Measurements from ENCODE around the gene FBXO33. TPM values are rescaled to one million over a fixed set of nuclear protein-coding genes. Genes with fewer than 3 reads are reported as not detected.
A peak's percentile ranks its signal among the peaks of the same experiment; 100 is the strongest.

The FBXO33 gene
- polyA plus RNA-seq, 10 donors, result 4.0 to 5.7 (median 5.3) TPM

GRCh38 chr14:39431416-39432178 lies 636 bp downstream of the FBXO33 start:
- peak; percentile 19 to 84 (median 42) for DNase-seq

DNA sequence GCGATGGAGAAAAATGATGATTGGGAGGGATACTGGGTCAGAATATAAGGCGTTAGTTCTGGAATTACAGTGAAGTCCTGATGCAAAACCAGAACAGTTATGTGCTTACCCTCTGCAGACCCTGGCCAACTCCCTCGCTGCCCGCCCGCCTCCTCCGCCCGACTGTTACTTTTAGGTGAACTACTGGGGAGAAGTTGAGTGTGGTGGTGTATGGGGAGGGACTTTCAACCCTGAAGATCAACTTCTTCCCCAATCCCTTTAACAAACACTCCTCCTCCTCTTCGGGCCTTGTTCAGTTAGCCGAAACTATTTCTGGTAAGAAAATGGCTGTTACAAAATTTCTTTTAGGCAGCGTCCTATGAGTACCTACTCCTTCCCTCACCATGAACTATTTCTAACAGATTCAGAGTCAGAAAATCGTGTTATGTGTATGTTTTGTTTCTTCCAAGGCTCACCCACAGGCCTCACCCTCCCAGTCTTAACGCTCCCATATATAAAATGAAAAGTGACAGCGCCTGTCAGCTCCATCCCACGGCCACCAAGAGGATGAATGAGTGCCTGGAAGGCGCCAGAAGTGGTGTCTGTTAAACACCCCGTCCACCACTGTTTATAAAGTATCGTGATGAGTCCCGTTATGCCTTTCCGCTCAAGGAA lies 1.3 kb downstream of the FBXO33 start:
- DNase-seq, result peak in 2 of 3 donors; percentile 10 to 34

- no peak for DNase-seq
Observed at GRCh38 chr14:39428118-39428517, 4.1 kb downstream of the FBXO33 start.

- DNase-seq, result peak; percentile 10 to 32 (median 18)
Observed at GRCh38 chr14:39426605-39427004, 5.6 kb downstream of the FBXO33 start.

GRCh38 chr14:39425947-39426346 lies 6.3 kb downstream of the FBXO33 start:
- DNase-seq, result no peak

GRCh38 chr14:39423793-39424192 lies 8.4 kb downstream of the FBXO33 start:
- no peak for DNase-seq

DNA sequence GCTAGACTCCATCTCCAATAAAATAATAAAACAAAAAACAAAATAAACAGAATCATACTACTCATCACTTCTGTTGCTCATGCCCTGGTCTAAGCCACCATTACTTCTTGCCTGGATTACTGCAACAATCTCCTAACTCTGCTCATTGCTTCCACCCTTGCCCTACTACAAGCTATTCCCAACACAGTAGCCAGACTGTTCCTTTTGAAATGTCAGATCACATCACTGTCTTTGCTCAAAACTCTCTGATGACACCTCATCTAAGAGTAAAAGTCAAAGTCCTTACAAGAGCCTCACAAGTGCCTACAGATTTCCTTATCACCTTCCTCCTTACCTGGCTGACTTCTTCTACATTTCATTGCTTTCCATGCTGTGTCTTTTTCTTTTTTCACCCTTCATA lies 10.0 kb downstream of the FBXO33 start:
- no peak for DNase-seq

DNA sequence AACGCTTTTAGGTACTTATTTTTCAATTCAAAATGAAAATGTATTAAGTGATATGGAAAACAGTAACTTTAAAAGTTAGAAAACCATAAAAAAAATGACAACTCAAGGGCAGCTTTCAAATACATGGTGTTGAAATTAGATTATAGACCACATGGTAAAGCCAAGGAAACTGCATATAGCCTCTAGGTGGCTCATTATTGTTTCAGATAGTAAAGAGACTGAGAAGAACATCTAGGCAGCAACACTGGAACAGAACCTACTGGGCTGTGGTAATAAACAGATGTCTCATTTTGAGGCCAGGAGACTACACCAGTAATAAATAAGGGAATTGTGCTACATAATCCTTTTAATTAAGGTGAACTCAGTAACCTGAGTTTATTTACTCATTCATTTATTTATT lies 13.0 kb downstream of the FBXO33 start:
- DNase-seq, result no peak

DNA sequence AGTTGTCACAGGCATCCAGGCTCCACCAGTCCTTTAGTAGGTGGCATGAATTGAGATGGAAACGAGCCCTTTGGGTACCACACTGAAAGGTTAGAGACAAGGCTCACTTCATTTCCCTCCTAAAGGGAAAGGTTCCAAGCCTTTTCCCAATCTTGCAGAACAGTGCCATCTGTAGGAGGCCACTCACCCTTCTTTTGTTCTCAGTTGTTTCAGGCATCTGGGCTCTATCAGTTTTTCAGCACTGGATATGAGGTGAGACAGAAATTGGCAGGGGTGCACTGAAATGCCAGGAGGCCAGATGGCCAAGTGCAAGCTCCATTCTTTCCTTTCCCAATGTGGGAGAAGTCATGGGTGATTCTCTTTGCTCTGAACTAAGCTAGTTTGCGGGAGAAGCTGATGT lies 15.2 kb downstream of the FBXO33 start:
- DNase-seq, result no peak

GRCh38 chr14:39416072-39416471 lies 16.2 kb downstream of the FBXO33 start:
- DNase-seq, result no peak

DNA sequence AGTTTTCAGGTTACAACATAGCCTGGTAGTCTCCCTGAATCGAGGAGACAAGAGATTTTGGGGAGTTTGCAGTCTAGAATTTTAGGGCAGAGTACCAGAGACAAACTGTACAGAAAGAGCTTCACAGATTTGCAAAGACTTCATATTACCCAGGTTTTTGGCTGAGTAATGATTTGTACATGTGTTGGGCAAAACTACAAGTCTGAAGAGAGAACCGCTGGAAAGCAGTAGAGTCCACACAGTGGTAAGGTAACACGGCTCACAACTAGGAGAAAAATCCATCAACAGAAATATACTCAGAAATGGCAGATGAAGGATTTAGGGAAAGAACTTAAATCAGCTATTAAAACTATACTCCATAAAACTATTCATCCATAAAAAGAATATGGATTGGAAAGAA lies 25.7 kb downstream of the FBXO33 start:
- DNase-seq, result no peak

- no peak for DNase-seq
Observed at GRCh38 chr14:39398382-39398781, 33.9 kb downstream of the FBXO33 start.

GRCh38 chr14:39396448-39396847 lies 35.8 kb downstream of the FBXO33 start:
- DNase-seq, result no peak

DNA sequence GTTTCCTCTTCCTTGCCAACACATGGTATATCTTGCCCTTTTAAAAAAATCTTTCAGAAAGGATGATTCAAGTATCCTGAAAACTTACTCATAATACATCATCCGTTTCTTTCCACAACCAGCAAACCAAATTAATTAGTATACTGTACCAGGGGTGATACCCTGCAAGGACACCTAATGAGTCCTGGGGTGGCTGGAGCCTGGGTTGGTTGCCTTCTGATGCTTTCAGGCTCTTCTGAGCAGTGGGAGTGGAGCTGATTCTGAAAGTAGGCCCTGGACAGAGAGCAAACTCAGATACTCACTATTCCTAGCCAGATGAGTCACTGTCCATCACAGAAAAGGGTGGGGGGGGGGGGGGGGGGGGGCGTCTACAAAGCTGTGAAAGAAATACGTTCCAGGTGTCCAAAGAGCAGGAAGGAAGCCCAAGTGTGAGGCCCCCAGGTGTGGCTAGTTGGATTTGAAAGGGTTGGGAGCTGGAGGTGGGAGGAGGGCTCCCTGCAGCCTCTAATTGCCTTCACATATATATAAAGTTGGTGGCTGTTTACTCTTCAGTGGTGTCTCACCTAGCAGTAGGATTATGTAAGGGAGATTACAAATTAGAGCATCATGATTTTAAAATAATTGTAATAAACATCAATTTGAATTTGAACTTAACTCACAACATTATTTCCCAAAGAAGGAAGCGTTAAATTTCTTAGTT lies 36.5 kb downstream of the FBXO33 start:
- no peak for DNase-seq

- DNase-seq, result no peak
Observed at GRCh38 chr14:39393289-39393688, 38.9 kb downstream of the FBXO33 start.

- DNase-seq, result no peak
Observed at GRCh38 chr14:39384177-39384576, 48.1 kb downstream of the FBXO33 start.

DNA sequence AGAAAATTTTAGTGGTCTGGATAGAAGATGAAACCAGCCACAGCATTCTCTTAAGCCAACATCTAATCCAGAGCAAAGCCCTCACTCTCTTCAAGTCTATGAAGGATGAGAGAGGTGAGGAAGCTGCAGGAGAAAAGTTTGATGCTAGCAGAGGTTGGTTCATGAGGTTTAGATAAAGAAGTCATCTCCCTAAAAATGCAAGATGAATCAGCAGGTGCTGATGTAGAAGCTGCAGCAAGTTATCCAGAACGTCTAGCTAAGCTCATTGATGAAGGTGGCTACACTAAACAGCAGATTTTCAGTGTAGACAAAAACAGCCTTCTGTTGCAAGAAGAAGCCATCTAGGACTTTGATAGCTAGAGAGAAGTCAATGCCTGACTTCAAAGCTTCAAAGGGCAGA lies 48.5 kb downstream of the FBXO33 start:
- no peak for DNase-seq

DNA sequence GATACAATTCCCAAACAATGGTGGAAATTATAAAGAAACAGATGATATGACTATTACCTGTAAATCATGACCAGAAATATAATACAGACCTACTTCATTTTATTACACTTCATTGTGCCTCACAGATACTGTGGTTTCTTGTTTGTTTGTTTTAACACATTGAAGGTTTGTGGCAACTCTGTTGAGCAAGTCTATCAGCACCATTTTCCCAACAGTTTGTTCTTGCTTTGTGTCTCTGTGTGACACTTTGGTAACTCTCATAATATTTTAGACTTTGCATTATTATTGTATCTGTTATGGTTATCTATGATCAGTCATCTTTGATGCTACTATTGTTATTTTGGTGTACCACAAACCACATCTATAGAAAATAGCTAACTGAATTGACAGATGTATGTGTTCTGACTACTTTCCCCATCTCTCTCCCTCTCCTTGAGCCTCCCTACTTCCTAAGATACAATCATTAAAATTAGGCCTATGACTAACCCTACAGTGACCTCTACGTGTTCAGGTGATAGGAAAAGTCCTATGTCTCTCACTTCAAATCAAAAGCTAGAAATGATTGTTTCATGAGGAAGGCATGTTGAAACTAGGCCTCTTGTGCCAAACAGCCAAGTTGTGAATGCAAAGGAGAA lies 49.1 kb downstream of the FBXO33 start:
- no peak for DNase-seq

GRCh38 chr14:39382463-39382862 lies 49.8 kb downstream of the FBXO33 start:
- no peak for DNase-seq

DNA sequence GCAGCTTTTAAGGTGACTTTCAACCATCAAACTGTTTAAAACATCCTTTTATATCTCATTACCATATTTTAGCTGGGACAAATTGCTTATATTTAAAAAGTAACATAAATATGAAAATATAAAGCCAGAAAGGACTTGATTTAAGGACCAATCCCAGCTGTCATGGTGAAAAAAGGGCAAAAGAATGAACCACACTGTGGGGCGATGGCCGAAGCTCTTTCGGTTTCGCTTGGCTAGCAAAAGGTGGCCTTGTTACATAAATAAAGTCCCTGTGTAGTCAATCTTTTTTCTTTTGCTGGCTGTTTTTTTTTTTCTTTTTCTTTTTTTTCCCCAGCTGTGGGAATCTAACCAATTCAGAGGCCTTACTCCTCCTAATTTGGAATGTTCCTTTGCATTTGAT lies 50.9 kb downstream of the FBXO33 start:
- DNase-seq, result no peak

DNA sequence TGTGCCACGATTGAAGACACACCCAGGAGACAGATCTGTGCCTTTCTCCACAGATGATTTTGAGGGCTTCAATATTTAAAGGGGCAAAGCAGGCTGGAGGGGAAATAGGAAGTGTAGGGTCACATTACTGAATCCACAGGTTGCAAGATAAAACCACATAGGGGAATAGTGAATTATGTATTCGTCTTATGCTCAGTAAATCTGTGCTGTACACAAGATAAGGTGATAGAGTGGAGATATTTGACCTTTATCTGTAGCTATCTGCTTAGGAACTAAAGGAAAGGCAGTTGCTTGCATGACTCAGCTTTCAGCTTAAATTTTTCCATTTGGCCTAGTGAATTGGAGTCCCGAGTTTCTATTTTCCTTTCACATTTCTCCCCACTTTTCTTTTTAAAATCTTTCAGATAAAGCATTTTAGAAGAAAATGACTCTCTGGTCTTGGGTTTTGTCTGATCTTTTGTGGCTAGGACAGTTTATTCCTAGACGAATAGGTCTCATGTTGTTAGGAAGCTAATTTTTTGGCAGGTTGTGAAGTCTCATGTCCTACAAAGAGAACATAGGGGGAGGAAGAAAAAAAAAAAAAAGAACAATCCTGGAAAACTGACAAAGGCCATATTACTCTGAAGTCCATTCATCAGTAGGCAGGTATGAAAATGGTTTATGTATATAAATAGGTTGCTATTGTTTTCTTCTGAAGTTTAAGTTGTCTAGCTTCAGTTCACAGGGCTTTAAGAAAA lies 55.4 kb downstream of the FBXO33 start:
- DNase-seq, result no peak

DNA sequence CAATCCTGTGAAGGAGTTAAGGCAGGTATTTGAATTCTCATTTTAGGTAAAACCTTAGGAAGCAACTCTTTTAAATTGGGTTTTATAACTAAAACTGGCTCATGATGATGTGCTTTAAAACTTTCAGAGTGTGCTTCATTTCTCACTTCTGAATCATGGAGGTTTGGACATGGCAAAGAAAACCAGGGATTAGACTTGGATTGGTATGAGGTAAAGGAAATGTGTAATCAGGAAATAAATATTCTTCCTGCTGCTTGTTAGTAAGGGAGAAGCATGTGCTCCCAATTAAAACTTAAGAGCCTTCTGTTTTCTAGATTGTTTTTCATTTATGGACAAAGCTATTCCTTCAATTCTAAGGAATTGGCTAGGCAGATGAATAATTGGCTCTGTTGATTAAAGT lies 57.4 kb downstream of the FBXO33 start:
- peak in 1 of 3 donors; percentile 47 for DNase-seq
